ENCODE measurements around the gene RBM10. TPM values are rescaled to one million over a fixed set of nuclear protein-coding genes. Genes with fewer than 3 reads are reported as not detected.

The RBM10 gene
- total and polyA plus RNA-seq, 7 donors, result 18.2 to 33.8 (median 25.0) TPM

DNA sequence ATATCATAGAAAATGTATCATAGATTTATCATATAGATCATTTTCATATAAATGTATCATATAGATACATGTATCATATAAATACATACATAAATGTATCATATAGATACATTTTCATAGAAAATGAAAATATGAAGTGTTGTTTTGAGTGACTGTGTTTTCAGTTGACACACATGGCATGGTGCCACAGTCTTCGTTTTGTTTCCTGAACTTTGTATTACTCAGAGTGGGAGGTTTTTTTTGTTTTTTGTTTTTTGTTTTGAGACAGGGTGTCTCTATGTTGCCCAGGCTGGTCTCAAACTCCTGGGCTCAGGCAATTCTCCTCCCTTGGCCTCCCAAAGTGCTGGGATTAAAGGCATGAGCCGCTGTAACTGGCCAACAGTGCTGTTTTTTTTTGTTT is 3.9 kb downstream of the RBM10 start:
- peaks cover 0 to 6% of the 10 kb centered on the region in 2 donors for H3K36me3 ChIP-seq (ENCODE audit: insufficient read depth in 1 of 2, low read depth in 1 of 2)
- DNase-seq (no peak), ATAC-seq (no peak)
- H3K27ac ChIP-seq, result no peak overlapping the region
- TF ChIP-seq, protein P1, sequence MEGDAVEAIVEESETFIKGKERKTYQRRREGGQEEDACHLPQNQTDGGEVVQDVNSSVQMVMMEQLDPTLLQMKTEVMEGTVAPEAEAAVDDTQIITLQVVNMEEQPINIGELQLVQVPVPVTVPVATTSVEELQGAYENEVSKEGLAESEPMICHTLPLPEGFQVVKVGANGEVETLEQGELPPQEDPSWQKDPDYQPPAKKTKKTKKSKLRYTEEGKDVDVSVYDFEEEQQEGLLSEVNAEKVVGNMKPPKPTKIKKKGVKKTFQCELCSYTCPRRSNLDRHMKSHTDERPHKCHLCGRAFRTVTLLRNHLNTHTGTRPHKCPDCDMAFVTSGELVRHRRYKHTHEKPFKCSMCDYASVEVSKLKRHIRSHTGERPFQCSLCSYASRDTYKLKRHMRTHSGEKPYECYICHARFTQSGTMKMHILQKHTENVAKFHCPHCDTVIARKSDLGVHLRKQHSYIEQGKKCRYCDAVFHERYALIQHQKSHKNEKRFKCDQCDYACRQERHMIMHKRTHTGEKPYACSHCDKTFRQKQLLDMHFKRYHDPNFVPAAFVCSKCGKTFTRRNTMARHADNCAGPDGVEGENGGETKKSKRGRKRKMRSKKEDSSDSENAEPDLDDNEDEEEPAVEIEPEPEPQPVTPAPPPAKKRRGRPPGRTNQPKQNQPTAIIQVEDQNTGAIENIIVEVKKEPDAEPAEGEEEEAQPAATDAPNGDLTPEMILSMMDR (IDR thresholded peaks at IDR 0.05), result no peak
- H3K4me3 ChIP-seq, result no peak overlapping the region
- no peaks in the 10 kb centered on the region for H3K27me3 ChIP-seq (ENCODE audit: insufficient read depth in 3 of 3, low read length in 2 of 3)
- H3K4me1 ChIP-seq, result no peaks in the 10 kb centered on the region
- intact Hi-C loops (cut with DNase I), result loop anchor here in 1 of 2 donors (10.0 kb wide), 1 partner anchor 506 kb away; the partner anchor contains the start of genes ELK1 and UXT
- no peaks in the 10 kb centered on the region for H3K9me3 ChIP-seq
- 48 to 59% (median 54%) methylated on average over 2 of the region's 2 CpGs for WGBS, 3 donors

DNA sequence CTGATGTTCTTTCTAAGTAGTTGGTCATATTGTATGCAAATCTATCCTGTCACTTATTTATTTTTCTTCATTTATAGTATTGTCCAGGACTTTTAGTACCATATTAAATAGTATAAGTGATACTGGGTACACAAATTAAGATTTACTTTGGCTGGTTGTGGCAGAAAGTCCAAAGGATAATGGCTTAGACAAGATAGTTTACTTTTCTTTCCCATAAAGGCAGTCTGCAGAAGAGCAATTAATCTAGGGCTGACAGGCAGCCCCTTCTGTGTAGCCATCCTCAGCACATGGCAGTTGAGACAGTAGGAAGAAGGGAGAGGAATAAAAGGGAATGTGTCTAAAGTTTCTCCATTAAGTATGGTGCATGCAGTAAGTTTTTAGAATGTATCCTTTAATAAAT is 6.4 kb downstream of the RBM10 start:
- Histone ChIP-seq H3K27ac (no peak overlapping the region), H3K27me3 (ENCODE audit: insufficient read depth in 3 of 3, low read length in 2 of 3) (no peaks in the 10 kb centered on the region), H3K4me3 (no peak overlapping the region), H3K4me1 (no peaks in the 10 kb centered on the region), H3K9me3 (no peaks in the 10 kb centered on the region), H3K36me3 (ENCODE audit: insufficient read depth in 1 of 2, low read depth in 1 of 2) (peaks cover 0 to 9% of the 10 kb centered on the region in 2 donors)
- intact Hi-C loops (cut with DNase I), result no loop called here
- no peak for ATAC-seq
- TF ChIP-seq, protein P1 (IDR thresholded peaks at IDR 0.05), result no peak
- no peak for DNase-seq

DNA sequence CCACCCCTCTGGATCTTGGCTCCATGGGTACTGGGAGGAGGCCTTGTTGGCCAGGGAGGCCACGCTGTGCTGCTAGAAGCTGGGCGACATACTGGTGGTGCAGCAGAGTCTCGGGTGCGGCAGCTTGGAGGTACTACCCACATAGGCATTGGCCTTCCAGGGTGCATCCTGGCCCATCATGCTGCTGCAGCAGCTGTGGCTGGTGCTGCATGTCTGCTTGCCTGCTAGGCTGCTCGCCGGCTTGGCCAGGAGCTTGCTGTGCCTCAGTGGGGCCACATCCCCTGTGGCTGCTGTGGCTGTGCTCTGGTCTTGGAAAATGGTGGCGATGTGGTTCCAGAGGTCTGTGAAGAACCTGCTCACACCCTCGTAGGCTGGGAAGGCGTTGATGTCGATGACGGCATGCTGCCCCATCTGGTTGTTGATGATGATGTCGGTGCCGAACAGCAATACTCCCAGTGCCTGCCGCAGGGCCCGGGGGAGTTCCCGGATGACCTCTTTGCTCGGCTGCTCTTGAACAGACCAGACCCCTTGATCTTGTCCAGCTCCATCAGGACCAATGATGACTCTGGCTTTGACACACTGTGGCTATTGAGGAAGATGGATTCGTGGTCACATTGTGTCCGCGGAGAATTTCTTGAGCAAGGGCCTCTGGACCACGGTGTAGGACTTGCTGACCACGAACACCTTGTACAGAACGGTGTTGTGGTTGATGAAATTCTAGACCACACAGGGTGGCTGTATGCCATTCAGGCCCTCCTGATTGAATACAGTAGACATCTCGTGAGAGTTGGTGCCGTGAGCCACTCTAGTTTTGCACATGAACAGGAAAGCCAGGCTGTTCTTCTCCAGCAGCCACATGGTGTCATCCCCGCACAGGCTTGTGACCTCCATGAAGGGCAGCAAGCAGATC is 11.8 kb downstream of the RBM10 start:
- no peak overlapping the region for H3K27ac ChIP-seq
- no peaks in the 10 kb centered on the region for H3K4me1 ChIP-seq
- no peak overlapping the region for H3K4me3 ChIP-seq
- WGBS, 3 donors, result 91 to 95% (median 92%) methylated on average over 21 to 26 of the region's 26 CpGs
- intact Hi-C loops (cut with DNase I), result no loop called here
- no peak for DNase-seq
- peaks cover 5% of the 10 kb centered on the region for H3K9me3 ChIP-seq
- peaks cover 0 to 5% (median 0%) of the 10 kb centered on the region in 3 donors for H3K27me3 ChIP-seq (ENCODE audit: insufficient read depth in 3 of 3, low read length in 2 of 3)
- peaks cover 0 to 19% of the 10 kb centered on the region in 2 donors for H3K36me3 ChIP-seq (ENCODE audit: insufficient read depth in 1 of 2, low read depth in 1 of 2)
- ATAC-seq, result peak in 3 of 4 donors; percentile 42 to 78 (median 58)
- TF ChIP-seq, protein P1 (IDR thresholded peaks at IDR 0.05), result no peak

DNA sequence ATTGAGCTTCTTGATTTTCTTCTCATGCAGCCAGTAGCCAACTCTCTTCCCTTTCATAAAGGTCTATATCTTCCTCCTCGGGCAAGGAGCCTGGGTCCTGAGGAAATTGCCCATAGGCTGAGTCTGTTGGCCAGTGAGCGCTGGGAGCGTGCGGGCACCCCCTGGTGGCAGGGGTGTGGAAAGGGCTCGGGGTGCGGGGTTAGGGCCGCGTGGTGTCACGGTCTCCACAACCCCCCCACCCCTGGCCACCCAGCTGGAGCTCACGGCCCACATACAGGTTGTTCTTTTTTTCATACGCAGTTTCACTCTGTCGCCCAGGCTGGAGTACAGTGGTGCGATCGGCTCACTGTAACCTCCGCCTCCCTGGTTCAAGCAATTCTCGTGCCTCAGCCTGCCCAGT is 13.1 kb downstream of the RBM10 start:
- no peak overlapping the region for H3K27ac ChIP-seq
- 87 to 97% (median 96%) methylated on average over 7 to 16 of the region's 16 CpGs for WGBS, 3 donors
- no peaks in the 10 kb centered on the region for H3K4me1 ChIP-seq
- H3K4me3 ChIP-seq, result no peak overlapping the region
- TF ChIP-seq, protein P1 (IDR thresholded peaks at IDR 0.05), result no peak
- no peak for DNase-seq
- ATAC-seq, result no peak
- intact Hi-C loops (cut with DNase I), result no loop called here
- H3K36me3 ChIP-seq (ENCODE audit: insufficient read depth in 1 of 2, low read depth in 1 of 2), result peaks cover 0 to 16% of the 10 kb centered on the region in 2 donors
- H3K27me3 ChIP-seq (ENCODE audit: insufficient read depth in 3 of 3, low read length in 2 of 3), result peaks cover 0 to 5% (median 0%) of the 10 kb centered on the region in 3 donors
- peaks cover 5% of the 10 kb centered on the region for H3K9me3 ChIP-seq
